GM21576 (cell line): ENCODE measurements around the gene ZIC5.

Source experiments
- ATAC-seq: cut with Tn5 transposase; IDR thresholded peaks from one replicate; pipeline ENCODE4 v1.9.1; 2021; ENCODE audit warnings: mild to moderate bottlenecking, moderate library complexity; ENCODE audit not compliant: unreplicated experiment

Gene ZIC5

GRCh38 chr13:99971576-99972189 lies at the start of gene ZIC5:
ZIC5 (minus strand) TSS chr13:99971767; CDS start chr13:99971603, 164 bp downstream.
- no peak for ATAC-seq

DNA sequence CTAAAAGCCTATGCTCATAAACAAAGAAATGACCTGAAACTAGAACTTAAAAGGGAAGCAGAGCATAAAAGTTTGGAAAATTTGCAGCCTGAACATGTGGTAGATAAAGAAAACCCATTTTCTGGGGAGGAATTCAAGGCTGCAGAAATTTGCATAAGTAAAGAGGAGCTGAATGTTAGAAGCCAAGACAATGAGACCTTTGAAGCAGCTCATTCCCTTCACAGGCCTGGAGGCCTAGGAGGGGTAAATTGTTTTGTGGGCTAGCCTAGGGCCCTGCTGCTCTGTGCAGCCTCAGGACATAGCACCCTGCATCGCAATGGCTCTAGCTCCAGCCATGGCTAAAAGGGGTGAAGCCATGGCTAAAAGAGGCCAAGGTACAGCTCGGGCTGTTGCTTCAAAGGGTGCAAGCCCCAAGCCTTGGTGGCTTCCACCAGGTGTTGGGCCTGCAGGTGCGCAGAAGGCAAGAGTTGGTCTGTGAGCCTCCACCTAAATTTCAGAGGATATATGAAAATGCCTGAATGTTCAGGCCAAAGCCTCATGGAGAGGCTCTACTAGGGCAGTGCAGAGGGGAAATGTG lies 48.3 kb upstream of the ZIC5 start:
- no peak for ATAC-seq

- ATAC-seq = no peak
These were observed 43.1 kb upstream of the ZIC5 start for GRCh38 chr13:100014621-100015020.

GRCh38 chr13:99998261-99998660 lies 26.7 kb upstream of the ZIC5 start:
- no peak for ATAC-seq

DNA sequence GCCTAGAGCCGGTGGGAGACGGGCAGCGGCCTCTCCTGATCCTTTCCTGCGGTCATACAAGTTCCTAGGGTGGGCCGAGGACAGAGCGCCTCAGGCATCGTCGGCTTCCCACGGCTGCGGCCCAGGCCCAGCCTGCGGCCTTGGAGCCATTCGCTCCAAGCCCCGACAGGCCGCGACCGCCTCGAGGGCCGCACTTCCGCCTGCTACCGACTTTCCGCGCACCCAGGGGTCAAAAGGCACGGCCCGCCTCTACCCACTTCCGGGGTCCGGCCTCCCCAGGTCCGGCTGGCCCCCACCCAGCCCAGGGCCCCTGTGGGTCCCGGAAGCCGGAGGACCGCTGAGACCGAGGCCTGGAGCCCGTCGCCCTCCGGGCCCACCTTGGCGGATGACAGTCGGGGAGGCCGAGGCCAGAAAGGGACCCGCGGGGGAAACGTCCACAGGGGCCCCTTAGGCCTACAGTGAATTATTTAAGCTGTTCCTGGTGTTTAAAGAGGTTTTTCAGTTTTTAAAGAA lies 26.2 kb upstream of the ZIC5 start:
- no peak for ATAC-seq

DNA sequence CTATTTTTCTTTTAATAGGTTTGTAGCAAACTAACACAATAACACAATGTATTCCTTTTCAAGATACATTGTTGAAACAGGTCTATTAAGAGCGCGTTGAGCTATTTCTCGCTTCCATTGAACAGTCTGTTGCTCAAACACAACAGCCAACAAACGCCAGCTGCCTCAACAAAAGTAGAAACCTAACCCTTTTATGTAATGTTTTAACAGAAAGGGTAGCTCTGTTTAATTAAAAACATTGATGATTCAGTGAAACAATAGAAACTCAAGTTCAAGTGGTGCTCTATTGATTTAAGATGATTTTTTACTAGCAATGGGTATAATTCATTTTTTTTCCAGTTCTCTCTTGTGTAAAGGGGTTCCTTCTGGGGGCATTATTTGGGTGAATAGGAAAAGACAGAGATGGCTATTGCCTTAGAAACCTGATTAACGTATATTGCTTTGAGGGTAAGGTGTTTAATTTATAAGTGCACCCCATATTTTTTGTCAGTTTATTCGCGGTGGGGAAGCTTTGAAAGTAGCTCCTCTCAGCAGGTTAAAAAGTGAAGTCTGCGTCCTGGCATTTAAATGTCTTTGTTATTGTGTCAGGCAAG lies 24.9 kb upstream of the ZIC5 start:
- no peak for ATAC-seq

DNA sequence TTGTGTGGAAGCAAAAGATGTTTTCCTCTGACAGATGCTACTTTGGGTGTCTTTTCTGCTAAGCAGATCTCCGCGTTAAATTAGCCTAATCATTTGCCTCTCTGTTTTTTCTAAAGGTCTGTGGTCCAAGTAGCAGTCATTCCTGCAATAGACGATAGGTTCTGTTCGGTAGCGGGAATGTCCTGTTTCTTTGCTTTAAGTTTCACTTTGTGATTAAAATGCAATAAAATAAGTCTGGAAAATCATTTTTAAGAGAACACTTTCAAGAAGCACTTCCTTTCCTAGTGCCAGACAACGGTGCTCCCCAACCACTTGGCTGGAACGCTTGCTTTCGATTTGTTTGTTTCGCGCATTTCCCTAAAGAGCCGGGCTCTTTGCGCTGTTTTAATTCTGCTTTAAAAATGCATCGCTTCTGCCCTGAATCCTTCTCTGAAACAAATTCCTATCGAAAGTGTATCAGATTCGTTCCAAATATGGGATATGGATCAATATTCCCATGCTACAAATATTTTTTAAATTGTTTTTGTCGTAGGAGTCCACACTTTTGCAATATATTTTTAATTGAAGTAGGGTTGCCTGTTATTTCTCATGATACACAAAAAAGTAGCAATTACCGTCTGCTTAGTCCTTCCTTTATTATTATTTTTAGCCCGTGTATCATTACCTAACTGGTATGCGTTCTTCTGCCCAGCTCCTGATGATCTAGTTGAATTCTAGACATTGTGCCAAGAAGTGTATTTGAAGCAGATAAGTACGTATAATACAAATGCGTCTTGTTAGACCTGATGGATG lies 24.2 kb upstream of the ZIC5 start:
- ATAC-seq = no peak

GRCh38 chr13:99995104-99995588 lies 23.6 kb upstream of the ZIC5 start:
- no peak for ATAC-seq

DNA sequence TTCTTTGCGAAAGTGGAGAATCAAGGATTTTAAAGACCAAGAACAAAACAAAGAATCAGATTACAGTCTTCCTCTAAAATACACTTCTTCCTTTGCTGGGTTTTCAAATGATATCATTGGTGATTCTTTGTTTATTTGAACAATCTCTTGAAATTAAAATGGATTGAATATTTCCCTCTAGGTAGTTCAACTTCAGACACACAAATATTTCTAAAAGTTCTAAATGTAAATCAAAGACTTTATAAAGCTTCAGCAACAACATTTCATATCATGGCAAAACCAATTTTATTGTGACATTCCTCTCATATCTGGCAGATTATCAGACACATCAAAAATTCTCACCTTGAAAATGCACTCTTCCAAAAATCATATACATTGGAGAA lies 23.1 kb upstream of the ZIC5 start:
- ATAC-seq = no peak

DNA sequence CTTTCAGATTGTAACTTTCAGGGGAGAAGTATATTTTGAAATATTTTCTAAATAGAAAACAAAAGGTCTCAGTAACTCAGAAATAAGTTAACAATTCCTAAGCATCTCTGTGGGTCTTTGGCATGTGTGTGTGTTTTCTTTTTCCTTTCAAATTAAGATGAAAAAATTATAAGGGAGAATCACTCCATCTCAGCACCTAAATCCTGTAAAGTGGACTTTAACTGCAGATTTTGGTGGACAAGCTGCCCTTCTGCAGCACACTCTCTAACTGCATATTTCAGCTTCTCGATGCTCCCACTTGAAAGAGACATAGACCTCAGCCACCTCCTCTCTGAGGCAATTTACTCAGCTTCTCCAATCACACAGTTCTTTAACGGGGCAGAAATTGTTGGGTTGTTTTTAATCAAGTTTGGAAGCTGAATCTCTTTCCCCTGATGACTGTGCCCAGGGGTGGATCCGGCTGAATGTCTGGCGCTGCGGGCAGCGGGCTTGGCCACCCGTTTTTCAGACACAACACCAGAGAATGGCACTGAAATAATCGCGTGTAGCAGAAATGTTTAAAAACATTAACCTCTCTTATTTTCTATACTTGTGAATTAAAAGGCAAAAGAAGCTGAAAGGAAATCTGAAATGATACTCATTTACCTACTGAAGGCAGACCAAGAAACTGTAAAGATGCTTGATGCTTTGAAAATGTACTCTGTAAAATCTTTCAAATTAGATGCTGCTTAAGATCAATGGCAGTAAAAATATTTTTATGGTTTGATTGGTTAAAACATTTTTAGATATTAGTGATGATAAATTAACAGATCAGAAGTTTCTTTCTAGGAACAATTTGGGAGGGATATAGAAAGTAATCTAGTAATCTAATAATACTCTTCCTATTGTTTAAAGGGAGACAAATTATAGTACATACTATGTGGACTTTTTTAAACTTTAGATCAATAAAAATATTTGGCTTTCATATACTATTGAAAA lies 22.4 kb upstream of the ZIC5 start:
- no peak for ATAC-seq

DNA sequence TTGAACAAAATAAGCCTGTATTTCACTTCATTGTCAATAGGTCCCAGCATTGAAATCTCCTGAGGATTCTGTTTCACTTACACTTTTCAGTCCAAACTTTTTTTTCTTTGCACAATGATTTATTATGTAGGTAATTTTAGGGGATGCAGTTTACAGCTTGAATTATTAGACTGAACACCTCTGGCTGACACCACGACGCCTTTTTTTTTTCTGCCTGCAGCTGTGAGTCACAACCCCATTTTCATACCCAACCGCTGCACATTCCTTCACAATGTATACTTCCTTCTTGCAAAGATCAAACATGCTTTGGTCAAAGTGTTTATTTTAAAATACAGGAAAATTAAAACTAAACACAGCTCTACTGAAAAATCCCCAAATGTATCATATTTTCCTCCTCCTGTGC lies 21.4 kb upstream of the ZIC5 start:
- no peak for ATAC-seq

- no peak for ATAC-seq
These were observed 20.5 kb upstream of the ZIC5 start for GRCh38 chr13:99991828-99992775.

GRCh38 chr13:99991013-99991827 lies 19.7 kb upstream of the ZIC5 start:
- ATAC-seq = no peak

- no peak for ATAC-seq
These were observed 18.8 kb upstream of the ZIC5 start for GRCh38 chr13:99990126-99990977.

- ATAC-seq = no peak
These were observed 17.9 kb upstream of the ZIC5 start for GRCh38 chr13:99989276-99990125.

DNA sequence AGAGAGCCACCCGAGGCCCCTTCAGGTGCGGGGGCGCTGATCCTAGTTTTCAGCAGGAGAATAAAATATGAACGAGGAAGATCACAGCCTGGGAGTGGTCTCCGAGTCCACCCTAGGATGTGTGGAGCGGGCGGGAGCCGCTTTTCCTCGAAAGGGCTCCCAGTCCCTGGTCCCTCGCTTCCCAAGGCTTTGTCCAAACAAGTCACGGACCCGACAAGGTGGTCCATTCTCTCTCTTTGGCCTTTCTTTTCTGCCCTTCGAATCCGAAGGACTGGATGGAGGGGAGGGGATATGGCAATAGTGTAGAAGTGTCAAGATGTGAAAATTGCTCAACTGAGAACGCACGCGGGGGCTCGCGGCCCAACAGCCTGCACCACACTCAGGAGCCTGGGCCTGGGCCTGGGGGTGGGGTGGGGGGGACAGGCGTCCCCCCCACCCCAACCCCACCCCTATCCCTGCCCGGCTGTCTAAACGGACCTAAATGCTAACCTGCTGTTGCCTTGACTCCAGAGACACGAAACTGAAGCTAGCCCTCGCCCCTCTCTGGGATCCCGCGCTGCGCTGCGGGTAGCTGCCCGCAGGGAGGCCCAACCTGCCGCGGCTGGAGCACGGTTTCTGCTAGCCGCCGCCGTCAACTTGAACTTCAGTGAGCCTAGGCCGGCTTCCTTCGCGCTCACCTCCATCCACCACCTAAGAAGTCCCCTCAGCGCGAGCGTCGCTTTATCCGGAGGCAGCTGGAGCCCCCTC lies 17.1 kb upstream of the ZIC5 start:
- no peak for ATAC-seq
